Naive thymus-derived CD4-positive, alpha-beta T cell (primary cell): ENCODE measurements around the gene POU3F1. TPM values are rescaled to one million over a fixed set of nuclear protein-coding genes. Genes with fewer than 3 reads are reported as not detected.
A peak's percentile ranks its signal among the peaks of the same experiment; 100 is the strongest.

Experiments
- ATAC-seq: fragments of 150-1000 bp; cut with Tn5 transposase; 2 replicates; pipeline ENCODE4 v1.10.0; 2021; ENCODE audit warnings: mild to moderate bottlenecking, moderate library complexity
- CTCF ChIA-PET: fragments of 350-600 bp; sonication (Branson Sonifier 250); formaldehyde crosslinking; loops from one replicate; lab custom pipeline; 2021; ENCODE audit warnings: antibody characterized with exemption; lab: Charles Lee
- POLR2A ChIA-PET: fragments of 350-600 bp; sonication (Branson Sonifier 250); formaldehyde crosslinking; loops from one replicate; lab custom pipeline; 2021; ENCODE audit warnings: antibody characterized with exemption, inconsistent platforms; lab: Charles Lee
- DNase-seq, 9 donors: peaks; one replicate each; pipeline versions ENCODE4 v3.0.0 to v3.0.0-alpha.2; 2020 to 2022; ENCODE audit warnings: mixed read lengths in 1 of 9
- H3K27ac ChIP-seq: one replicate; pipeline ENCODE4 v1.7.0; 2013; ENCODE audit warnings: mild to moderate bottlenecking, low read depth, low read length, moderate library complexity
- H3K27me3 ChIP-seq, 2 donors: one replicate each; pipeline ENCODE4 v1.7.0; 2013; ENCODE audit warnings: low read length in 2 of 2, mild to moderate bottlenecking in 2 of 2, moderate library complexity in 2 of 2; ENCODE audit not compliant: control insufficient read depth in 2 of 2, insufficient read depth in 2 of 2
- H3K36me3 ChIP-seq, 3 experiments: 1 replicate in 2 of 3; 2 replicates in 1 of 3; pipeline ENCODE4 v1.7.0; 2013; ENCODE audit warnings: low read length in 3 of 3, mild to moderate bottlenecking in 3 of 3, moderate library complexity in 1 of 3; ENCODE audit not compliant: insufficient read depth in 3 of 3, control insufficient read depth in 2 of 3
- H3K4me1 ChIP-seq, 2 donors: one replicate each; pipeline ENCODE4 v1.7.0; 2013; ENCODE audit warnings: low read length in 2 of 2, mild to moderate bottlenecking in 2 of 2, moderate library complexity in 1 of 2; ENCODE audit not compliant: control insufficient read depth in 2 of 2, insufficient read depth in 2 of 2
- H3K4me3 ChIP-seq: 2 replicates; pipeline ENCODE4 v1.7.0; 2013; ENCODE audit warnings: mild to moderate bottlenecking, low read length
- H3K9me3 ChIP-seq, 3 experiments: 1 replicate in 2 of 3; 2 replicates in 1 of 3; pipeline ENCODE4 v1.7.0; 2013; ENCODE audit warnings: low read length in 3 of 3; ENCODE audit not compliant: control insufficient read depth in 2 of 3
- H3K27ac Mint-ChIP-seq, 9 donors: one replicate each; pipeline ENCODE4 v1.8.0; 2020 to 2022; ENCODE audit warnings: mixed read lengths in 9 of 9, mild to moderate bottlenecking in 8 of 9, moderate library complexity in 5 of 9, inconsistent platforms in 2 of 9
- H3K27me3 Mint-ChIP-seq, 5 donors: one replicate each; pipeline ENCODE4 v1.8.0; 2021 to 2022; ENCODE audit warnings: mixed read lengths in 5 of 5, mild to moderate bottlenecking in 1 of 5
- H3K36me3 Mint-ChIP-seq, 5 donors: one replicate each; pipeline ENCODE4 v1.8.0; 2020 to 2022; ENCODE audit warnings: mixed read lengths in 5 of 5, mild to moderate bottlenecking in 3 of 5, inconsistent platforms in 1 of 5
- H3K4me1 Mint-ChIP-seq, 7 donors: one replicate each; pipeline ENCODE4 v1.8.0; 2020 to 2022; ENCODE audit warnings: mixed read lengths in 7 of 7, mild to moderate bottlenecking in 3 of 7, inconsistent platforms in 1 of 7
- H3K4me3 Mint-ChIP-seq, 10 donors: one replicate each; pipeline ENCODE4 v1.8.0; 2020 to 2022; ENCODE audit warnings: mild to moderate bottlenecking in 10 of 10, mixed read lengths in 10 of 10, moderate library complexity in 6 of 10, inconsistent platforms in 2 of 10
- H3K9me3 Mint-ChIP-seq, 11 donors: one replicate each; pipeline ENCODE4 v1.8.0; 2020 to 2022; ENCODE audit warnings: mixed read lengths in 11 of 11, mild to moderate bottlenecking in 4 of 11, inconsistent platforms in 1 of 11, moderate library complexity in 1 of 11
- intact Hi-C, 2 donors: fragments of 100-400 bp; cut with micrococcal nuclease; formaldehyde crosslinking; loops; one replicate each; pipeline ENCODE4 v1.15.1; 2023
- polyA plus RNA-seq, 2 donors: library from polyadenylated mRNA; unstranded; fragments of 300-500 nt; fragmentation: Illumina TruSeq; gene quantifications; one replicate each; pipeline ENCODE4 v1.2.3, GENCODE V29; 2021
- total RNA-seq, 6 experiments: library from RNA in 5 of 6; stranded (reverse) in 5 of 6; gene quantifications; 1 replicate in 5 of 6; 2 replicates in 1 of 6; pipeline ENCODE4 v1.2.3 and lab custom pipeline; 2021 to 2026

Gene POU3F1
- total and polyA plus RNA-seq, 7 experiments from 2014 or later: 0.17 to 0.19 TPM; not detected in 5

DNA sequence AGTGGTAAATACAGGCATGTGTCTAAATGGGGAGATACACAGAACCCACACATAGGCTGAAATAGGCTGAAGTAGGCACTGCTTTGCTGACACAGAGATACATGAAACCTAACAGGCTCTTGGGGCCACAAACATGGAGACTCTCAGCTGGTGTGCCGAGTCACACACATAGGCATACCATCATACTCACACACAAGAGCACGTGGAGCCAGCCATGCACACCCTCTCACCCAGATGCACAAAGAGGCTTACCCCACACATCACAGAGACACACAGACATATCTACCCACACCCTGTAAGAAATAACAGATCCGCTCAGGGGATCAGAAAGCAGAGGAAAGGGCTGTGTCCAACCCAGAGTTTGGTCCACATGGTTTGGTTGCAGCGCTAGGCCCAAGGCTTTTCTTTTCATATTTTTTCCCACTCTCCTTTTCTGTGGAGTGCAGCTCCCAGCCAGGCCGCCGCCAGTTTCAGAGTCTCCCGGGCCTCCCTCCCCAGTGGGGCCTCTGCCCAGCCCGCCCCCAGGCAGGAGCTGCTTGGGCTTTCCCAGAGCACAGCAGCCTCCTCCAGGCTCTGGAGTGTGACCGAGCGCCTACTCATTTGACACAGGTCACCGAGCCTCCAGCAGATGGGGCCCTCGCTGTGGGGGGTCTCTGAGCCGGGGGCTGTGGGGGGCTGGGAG, 3.9 kb upstream of the POU3F1 start:
- Mint-ChIP-seq H3K4me3 (no peak overlapping the region), H3K4me1 (peaks cover 0 to 11% (median 3%) of the 10 kb centered on the region in 7 donors), H3K27ac (peak overlapping the region in 1 of 9 donors; percentile 51), H3K9me3 (no peaks in the 10 kb centered on the region), H3K27me3 (peaks cover 5 to 41% (median 11%) of the 10 kb centered on the region in 5 donors), H3K36me3 (no peaks in the 10 kb centered on the region)
- Histone ChIP-seq H3K9me3 (no peaks in the 10 kb centered on the region), H3K4me3 (no peak overlapping the region), H3K27ac (no peak overlapping the region), H3K4me1 (peaks cover 3 to 9% of the 10 kb centered on the region in 2 donors), H3K36me3 (no peaks in the 10 kb centered on the region), H3K27me3 (no peaks in the 10 kb centered on the region)
- POLR2A ChIA-PET: no interaction called here
- intact Hi-C loops: no loop called here
- CTCF ChIA-PET: no interaction called here
- DNase-seq: no peak
- no peak for ATAC-seq

DNA sequence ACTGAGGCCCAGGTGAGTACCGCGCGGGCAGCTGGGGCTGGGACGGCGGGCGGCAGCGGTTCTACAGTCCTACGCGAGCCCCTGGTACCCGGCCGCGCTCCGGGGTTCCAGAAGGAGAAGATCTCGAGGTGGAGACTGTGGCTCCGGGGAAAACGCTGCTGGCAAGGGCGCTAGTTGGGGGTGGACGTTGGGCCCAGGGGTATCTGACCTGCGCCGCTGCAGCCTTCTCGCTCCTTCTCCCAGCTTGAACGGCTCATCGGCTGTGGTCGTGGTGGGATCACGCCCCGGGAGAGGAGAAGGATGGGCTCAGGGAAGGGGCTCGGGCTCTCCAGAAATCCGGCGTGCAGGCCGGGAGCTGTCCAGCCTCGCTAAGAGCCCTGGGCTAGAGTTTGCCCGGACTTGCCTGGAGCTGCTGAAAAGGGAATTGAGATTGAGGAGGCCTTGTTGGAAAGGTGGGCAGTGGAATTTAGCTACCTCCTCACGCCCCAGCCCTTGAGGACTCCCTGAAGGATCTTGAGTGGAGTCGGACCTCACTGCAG, 1.1 kb upstream of the POU3F1 start:
- ChIA-PET CTCF (no interaction called here), POLR2A (no interaction called here)
- no peaks in the 10 kb centered on the region for H3K9me3 ChIP-seq
- H3K27ac Mint-ChIP-seq: no peak overlapping the region
- intact Hi-C loops: no loop called here
- H3K27ac ChIP-seq: no peak overlapping the region
- ATAC-seq: no peak
- peaks cover 6 to 15% of the 10 kb centered on the region in 2 donors for H3K27me3 ChIP-seq
- peaks cover 12 to 15% of the 10 kb centered on the region in 2 donors for H3K4me1 ChIP-seq
- peak overlapping the region; percentile 56 to 83 (median 76) for H3K4me3 Mint-ChIP-seq
- H3K36me3 Mint-ChIP-seq: peaks cover 0 to 4% (median 0%) of the 10 kb centered on the region in 5 donors
- no peak overlapping the region for H3K4me3 ChIP-seq
- DNase-seq: no peak
- H3K27me3 Mint-ChIP-seq: peaks cover 21 to 50% (median 22%) of the 10 kb centered on the region in 5 donors
- peaks cover 0 to 2% (median 0%) of the 10 kb centered on the region in 11 donors for H3K9me3 Mint-ChIP-seq
- peaks cover 6 to 16% (median 11%) of the 10 kb centered on the region in 7 donors for H3K4me1 Mint-ChIP-seq
- no peaks in the 10 kb centered on the region for H3K36me3 ChIP-seq

DNA sequence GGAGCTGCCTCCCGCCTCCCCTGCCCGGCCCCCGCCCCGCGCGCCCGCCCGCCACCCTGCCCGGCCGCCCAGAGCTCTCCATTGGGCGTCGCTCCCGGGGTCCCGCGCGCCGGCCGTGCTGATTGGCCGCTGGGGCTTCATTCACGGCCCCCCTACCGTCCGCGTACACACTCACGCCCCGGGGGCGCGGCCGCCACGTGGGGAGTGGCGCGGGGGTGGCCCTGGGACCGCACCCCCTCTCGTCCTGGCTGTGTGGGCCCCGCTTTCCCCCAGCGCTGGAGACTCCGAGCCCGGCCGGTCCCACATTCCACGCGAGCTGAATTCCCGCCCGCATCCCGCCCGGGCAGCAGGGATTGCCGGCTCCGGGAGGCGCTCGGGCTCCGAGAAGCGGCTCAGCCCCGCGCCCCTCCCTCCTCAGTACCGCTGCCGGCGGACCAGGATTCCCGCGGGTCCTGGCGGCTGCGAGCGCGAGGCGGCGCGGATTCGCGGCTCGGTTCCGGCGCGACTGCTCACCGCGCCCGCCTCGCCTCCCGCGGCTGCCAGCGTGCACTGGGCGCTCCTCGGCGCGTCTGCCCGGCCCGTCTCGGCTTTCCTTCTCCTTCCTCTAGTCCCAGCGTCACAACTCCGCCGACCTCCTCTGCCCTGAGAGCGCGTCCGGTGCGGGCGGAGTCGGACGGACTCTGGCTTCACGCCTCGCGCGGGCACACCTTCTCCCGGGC, 450 bp upstream of the POU3F1 start:
- H3K9me3 Mint-ChIP-seq: peaks cover 0 to 2% (median 0%) of the 10 kb centered on the region in 11 donors
- Histone ChIP-seq H3K9me3 (no peaks in the 10 kb centered on the region), H3K4me3 (peak overlapping the region; percentile 50), H3K27me3 (peaks cover 9 to 15% of the 10 kb centered on the region in 2 donors), H3K4me1 (peaks cover 9 to 15% of the 10 kb centered on the region in 2 donors), H3K27ac (no peak overlapping the region), H3K36me3 (no peaks in the 10 kb centered on the region)
- POLR2A ChIA-PET: no interaction called here
- peaks cover 0 to 4% (median 0%) of the 10 kb centered on the region in 5 donors for H3K36me3 Mint-ChIP-seq
- H3K27ac Mint-ChIP-seq: no peak overlapping the region
- intact Hi-C loops: no loop called here
- peaks cover 3 to 16% (median 11%) of the 10 kb centered on the region in 7 donors for H3K4me1 Mint-ChIP-seq
- DNase-seq (peak; percentile 21 to 84 (median 44)), ATAC-seq (peak; percentile 89)
- H3K4me3 Mint-ChIP-seq: peak overlapping the region; percentile 34 to 83 (median 72)
- CTCF ChIA-PET: no interaction called here
- peaks cover 27 to 52% (median 29%) of the 10 kb centered on the region in 5 donors for H3K27me3 Mint-ChIP-seq

DNA sequence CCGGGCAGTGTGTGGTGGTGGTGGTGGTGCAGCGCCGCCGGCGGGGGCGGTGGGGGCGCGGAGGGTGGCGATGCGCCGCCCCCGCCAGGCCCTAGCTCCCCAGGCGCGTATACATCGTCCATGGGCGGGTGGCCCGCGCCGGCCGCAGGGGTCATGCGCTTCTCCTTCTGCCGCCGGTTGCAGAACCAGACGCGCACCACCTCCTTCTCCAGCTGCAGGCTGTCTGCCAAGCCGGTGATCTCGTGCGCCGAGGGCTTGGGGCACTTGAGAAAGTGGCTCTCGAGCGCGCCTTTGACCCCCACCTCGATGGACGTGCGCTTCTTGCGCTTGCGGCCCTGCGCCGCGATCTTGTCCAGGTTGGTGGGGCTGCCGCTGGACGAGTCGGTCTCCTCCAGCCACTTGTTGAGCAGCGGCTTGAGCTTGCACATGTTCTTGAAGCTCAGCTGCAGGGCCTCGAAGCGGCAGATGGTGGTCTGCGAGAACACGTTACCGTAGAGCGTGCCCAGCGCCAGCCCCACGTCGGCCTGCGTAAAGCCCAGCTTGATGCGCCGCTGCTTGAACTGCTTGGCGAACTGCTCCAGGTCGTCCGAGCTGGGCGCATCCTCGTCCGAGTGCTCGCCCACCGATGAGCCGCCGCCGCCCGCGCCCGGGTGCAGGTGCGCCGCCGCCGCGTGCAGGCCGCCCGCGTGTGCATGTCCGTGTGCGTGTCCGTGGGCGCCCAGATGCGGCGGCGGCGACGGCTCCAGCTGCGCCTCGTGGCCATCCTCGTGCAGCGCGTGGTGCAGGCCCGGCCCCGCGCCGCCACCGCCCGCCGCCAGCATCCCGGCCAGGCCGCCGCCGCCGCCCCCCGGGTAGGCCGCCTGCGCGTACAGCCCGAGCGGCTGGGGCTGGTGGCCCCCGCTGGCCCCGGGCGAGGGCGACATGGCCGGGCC, 926 bp downstream of the POU3F1 start:
- CTCF ChIA-PET: no interaction called here
- intact Hi-C loops: no loop called here
- Mint-ChIP-seq H3K4me1 (peaks cover 3 to 16% (median 11%) of the 10 kb centered on the region in 7 donors), H3K27ac (no peak overlapping the region), H3K27me3 (peaks cover 37 to 62% (median 40%) of the 10 kb centered on the region in 5 donors), H3K36me3 (peaks cover 0 to 4% (median 0%) of the 10 kb centered on the region in 5 donors), H3K9me3 (peaks cover 0 to 2% (median 0%) of the 10 kb centered on the region in 11 donors), H3K4me3 (peak overlapping the region in 8 of 10 donors; percentile 29 to 83 (median 52))
- H3K4me1 ChIP-seq: peaks cover 9 to 15% of the 10 kb centered on the region in 2 donors
- H3K27me3 ChIP-seq: peaks cover 9 to 15% of the 10 kb centered on the region in 2 donors
- H3K27ac ChIP-seq: no peak overlapping the region
- H3K36me3 ChIP-seq: no peaks in the 10 kb centered on the region
- no peaks in the 10 kb centered on the region for H3K9me3 ChIP-seq
- H3K4me3 ChIP-seq: no peak overlapping the region
- POLR2A ChIA-PET: no interaction called here
- DNase-seq (no peak), ATAC-seq (no peak)

DNA sequence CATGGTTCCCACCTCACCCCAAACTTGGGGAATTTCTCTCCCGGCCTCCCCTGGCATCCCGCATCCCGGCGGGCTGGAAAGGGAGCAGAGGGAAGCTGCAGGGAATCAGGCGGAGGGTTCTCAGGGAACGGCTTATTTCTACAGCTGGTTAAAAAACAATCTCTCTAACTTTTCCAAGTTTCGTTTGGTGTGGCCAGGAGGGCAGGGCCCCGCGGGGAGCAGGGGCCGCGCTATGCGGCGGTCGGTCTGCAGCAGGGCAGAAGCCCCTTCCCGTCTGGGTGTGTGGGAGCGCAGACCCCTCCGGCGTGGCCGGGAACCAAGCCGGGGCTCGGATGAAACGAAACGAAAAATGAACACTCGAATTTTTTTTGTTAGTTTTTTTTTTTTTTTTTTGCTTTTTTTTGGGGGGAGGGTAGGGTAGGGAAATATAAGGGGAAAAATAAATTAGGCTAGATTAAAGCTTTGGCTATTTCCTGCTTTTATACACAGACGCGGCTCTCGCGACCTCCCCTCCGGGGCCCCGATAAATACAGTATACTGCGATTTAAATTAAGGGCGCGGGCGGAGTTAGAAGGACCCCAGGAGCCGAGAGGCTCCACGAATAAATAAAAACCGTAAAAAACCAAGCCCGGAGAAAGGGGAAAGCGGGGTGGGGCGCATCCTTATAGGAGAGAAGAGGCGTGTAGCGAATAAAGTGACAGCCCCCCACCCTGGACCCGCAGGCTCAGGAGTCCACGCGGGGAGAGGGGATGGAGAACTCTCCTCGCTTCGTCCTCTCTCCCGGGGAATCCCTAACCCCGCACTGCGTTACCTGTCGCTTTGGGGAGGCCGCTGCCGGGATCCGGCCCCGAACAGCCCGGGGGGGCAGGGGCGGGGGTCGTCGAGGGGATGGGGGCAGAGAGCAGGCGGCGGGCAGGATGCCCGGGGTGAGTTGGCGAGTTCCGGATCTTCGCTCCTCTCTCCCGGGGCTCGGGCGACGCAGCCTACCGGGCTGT, 2.1 kb downstream of the POU3F1 start:
- Mint-ChIP-seq H3K4me3 (peak overlapping the region; percentile 44 to 85 (median 74)), H3K27ac (peak overlapping the region in 2 of 9 donors; percentile 22 to 43), H3K4me1 (peaks cover 3 to 16% (median 11%) of the 10 kb centered on the region in 7 donors), H3K36me3 (peaks cover 0 to 4% (median 0%) of the 10 kb centered on the region in 5 donors), H3K27me3 (peaks cover 48 to 66% (median 50%) of the 10 kb centered on the region in 5 donors), H3K9me3 (peaks cover 0 to 2% (median 0%) of the 10 kb centered on the region in 11 donors)
- no peak overlapping the region for H3K27ac ChIP-seq
- H3K36me3 ChIP-seq: no peaks in the 10 kb centered on the region
- no peak for ATAC-seq
- peak in 1 of 9 donors; percentile 8 for DNase-seq
- intact Hi-C loops: no loop called here
- H3K9me3 ChIP-seq: no peaks in the 10 kb centered on the region
- peaks cover 9 to 15% of the 10 kb centered on the region in 2 donors for H3K4me1 ChIP-seq
- ChIA-PET CTCF (no interaction called here), POLR2A (no interaction called here)
- H3K4me3 ChIP-seq: peak overlapping the region; percentile 4
- peaks cover 9 to 15% of the 10 kb centered on the region in 2 donors for H3K27me3 ChIP-seq
